Calu3 (cell line): ENCODE measurements around the gene IL1R1. TPM values are rescaled to one million over a fixed set of nuclear protein-coding genes. Genes with fewer than 3 reads are reported as not detected.

Experiments
- BruUV-seq: library from RNA; stranded (reverse); fragments of 400-500 nt; replicated peaks from 2 replicates; lab custom pipeline; 2021; lab: Mats Ljungman, UMichigan
- CTCF ChIA-PET: fragments of 300-600 bp; sonication (Branson Sonifier 250); formaldehyde crosslinking; loops from one replicate; lab custom pipeline; 2022; ENCODE audit warnings: antibody characterized with exemption; lab: Charles Lee
- DNase-seq: peaks from one replicate; pipeline ENCODE4 v3.0.0; 2022
- H3K27ac Mint-ChIP-seq: one replicate; pipeline ENCODE4 v1.8.0; 2022; ENCODE audit warnings: mixed read lengths; ENCODE audit not compliant: unreplicated experiment
- H3K27me3 Mint-ChIP-seq: one replicate; pipeline ENCODE4 v1.8.0; 2022; ENCODE audit warnings: mixed read lengths; ENCODE audit not compliant: unreplicated experiment
- H3K36me3 Mint-ChIP-seq: one replicate; pipeline ENCODE4 v1.8.0; 2022; ENCODE audit warnings: mild to moderate bottlenecking, moderate library complexity, mixed read lengths; ENCODE audit not compliant: insufficient read depth, unreplicated experiment
- H3K4me1 Mint-ChIP-seq: one replicate; pipeline ENCODE4 v1.8.0; 2022; ENCODE audit warnings: mild to moderate bottlenecking, low read depth, mixed read lengths; ENCODE audit not compliant: unreplicated experiment
- H3K4me3 Mint-ChIP-seq: one replicate; pipeline ENCODE4 v1.8.0; 2022; ENCODE audit warnings: mild to moderate bottlenecking, low read depth, moderate library complexity, mixed read lengths; ENCODE audit not compliant: unreplicated experiment
- H3K9me3 Mint-ChIP-seq: one replicate; pipeline ENCODE4 v1.8.0; 2022; ENCODE audit warnings: low read depth, mixed read lengths; ENCODE audit not compliant: unreplicated experiment
- intact Hi-C: fragments of 100-400 bp; cut with micrococcal nuclease; formaldehyde crosslinking; loops from one replicate; pipeline ENCODE4 v1.10.0; 2022; ENCODE audit not compliant: unreplicated experiment
- total RNA-seq: library from RNA; stranded (reverse); gene quantifications from 2 replicates; pipeline ENCODE4 v1.2.3, GENCODE V29; 2022
- TF ChIP-seq, protein P1 (sequence below): fragments of 200-600 bp; IDR thresholded peaks from one replicate; pipeline ENCODE4 v1.8.0; 2022; ENCODE audit warnings: antibody characterized with exemption; ENCODE audit not compliant: unreplicated experiment

IL1R1 gene
- total RNA-seq, 1 experiment from 2014 or later: 6.2 TPM

DNA sequence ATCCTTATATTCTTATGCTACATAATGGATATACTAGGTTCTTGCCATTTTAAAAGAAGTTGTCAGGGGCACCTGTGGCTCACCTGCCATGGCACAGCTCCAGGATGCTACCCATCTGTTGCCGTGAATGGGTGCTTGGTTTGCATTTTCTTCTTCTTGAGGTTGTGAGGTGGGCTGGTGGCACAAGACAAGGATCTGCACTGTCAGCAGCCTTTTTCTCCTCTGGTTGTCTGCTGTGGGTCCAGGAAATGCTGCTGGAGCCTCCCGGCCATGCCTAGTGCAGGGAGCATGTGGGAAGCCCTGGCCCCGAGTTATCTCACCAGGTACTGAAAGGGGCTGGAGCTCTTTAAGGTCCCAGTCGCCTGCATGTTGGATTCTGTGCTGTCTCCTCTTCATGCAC lies 2.6 kb downstream of the IL1R1 start:
- Mint-ChIP-seq H3K27me3 (no peaks in the 10 kb centered on the region), H3K4me3 (no peak overlapping the region), H3K27ac (no peak overlapping the region), H3K36me3 (peaks cover 10% of the 10 kb centered on the region), H3K9me3 (peaks cover 16% of the 10 kb centered on the region), H3K4me1 (peaks cover 18% of the 10 kb centered on the region)
- CTCF ChIA-PET: interaction anchor here (0.6 kb wide), 1 partner anchor 22 kb away, joined by 5 read pairs; no protein-coding TSS in a partner anchor
- no TSS peak for BruUV-seq
- DNase-seq: no peak
- intact Hi-C loops: no loop called here
- TF ChIP-seq, protein P1, sequence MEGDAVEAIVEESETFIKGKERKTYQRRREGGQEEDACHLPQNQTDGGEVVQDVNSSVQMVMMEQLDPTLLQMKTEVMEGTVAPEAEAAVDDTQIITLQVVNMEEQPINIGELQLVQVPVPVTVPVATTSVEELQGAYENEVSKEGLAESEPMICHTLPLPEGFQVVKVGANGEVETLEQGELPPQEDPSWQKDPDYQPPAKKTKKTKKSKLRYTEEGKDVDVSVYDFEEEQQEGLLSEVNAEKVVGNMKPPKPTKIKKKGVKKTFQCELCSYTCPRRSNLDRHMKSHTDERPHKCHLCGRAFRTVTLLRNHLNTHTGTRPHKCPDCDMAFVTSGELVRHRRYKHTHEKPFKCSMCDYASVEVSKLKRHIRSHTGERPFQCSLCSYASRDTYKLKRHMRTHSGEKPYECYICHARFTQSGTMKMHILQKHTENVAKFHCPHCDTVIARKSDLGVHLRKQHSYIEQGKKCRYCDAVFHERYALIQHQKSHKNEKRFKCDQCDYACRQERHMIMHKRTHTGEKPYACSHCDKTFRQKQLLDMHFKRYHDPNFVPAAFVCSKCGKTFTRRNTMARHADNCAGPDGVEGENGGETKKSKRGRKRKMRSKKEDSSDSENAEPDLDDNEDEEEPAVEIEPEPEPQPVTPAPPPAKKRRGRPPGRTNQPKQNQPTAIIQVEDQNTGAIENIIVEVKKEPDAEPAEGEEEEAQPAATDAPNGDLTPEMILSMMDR: no peak

- Mint-ChIP-seq H3K27me3 (no peaks in the 10 kb centered on the region), H3K4me3 (no peak overlapping the region), H3K36me3 (peaks cover 10% of the 10 kb centered on the region), H3K27ac (no peak overlapping the region), H3K9me3 (peaks cover 16% of the 10 kb centered on the region), H3K4me1 (peaks cover 18% of the 10 kb centered on the region)
- DNase-seq: no peak
- intact Hi-C loops: no loop called here
- CTCF ChIA-PET: no interaction called here
- TF ChIP-seq, protein P1: no peak
- BruUV-seq: no TSS peak
Observed at GRCh38 chr2:102145934-102146333, 3.4 kb downstream of the IL1R1 start.

- peaks cover 20% of the 10 kb centered on the region for H3K9me3 Mint-ChIP-seq
- intact Hi-C loops: no loop called here
Observed at GRCh38 chr2:102147935-102148334, 5.4 kb downstream of the IL1R1 start.

DNA sequence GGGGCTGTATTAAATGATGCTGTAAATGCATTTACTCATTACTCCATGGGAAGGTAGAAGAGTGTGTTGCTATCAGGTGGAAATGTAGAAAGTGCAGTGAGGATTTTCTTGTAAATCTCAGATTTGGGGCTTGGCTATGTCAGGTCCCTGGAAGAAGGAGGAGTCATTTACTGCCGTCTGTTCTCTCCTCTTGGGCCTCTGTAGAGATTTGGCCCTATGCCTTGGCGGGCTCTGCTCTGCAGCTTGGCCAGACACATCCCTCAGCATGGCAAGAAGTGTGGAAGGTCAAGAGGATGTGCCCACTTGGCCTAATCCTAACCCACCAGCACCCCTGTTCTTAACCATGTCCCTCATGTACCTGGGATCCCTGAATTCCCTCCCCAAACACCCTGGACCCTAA lies 6.7 kb downstream of the IL1R1 start:
- BruUV-seq: no TSS peak
- DNase-seq: no peak
- TF ChIP-seq, protein P1: no peak
- no peaks in the 10 kb centered on the region for H3K4me1 Mint-ChIP-seq
- no peak overlapping the region for H3K27ac Mint-ChIP-seq
- H3K36me3 Mint-ChIP-seq: no peaks in the 10 kb centered on the region
- peaks cover 23% of the 10 kb centered on the region for H3K9me3 Mint-ChIP-seq
- CTCF ChIA-PET: no interaction called here
- intact Hi-C loops: no loop called here
- no peak overlapping the region for H3K4me3 Mint-ChIP-seq
- no peaks in the 10 kb centered on the region for H3K27me3 Mint-ChIP-seq

More at GRCh38 chr2:102147935-102148334, 5.4 kb downstream of the IL1R1 start:
- no peak overlapping the region for H3K4me3 Mint-ChIP-seq
- H3K27ac Mint-ChIP-seq: no peak overlapping the region
- CTCF ChIA-PET: no interaction called here
- no TSS peak for BruUV-seq
- H3K36me3 Mint-ChIP-seq: peaks cover 1% of the 10 kb centered on the region
- no peaks in the 10 kb centered on the region for H3K27me3 Mint-ChIP-seq
- TF ChIP-seq, protein P1: no peak
- peaks cover 4% of the 10 kb centered on the region for H3K4me1 Mint-ChIP-seq
- no peak for DNase-seq
